GM12864 (cell line): ENCODE results near the gene TCERG1L.

Experiments
- DNase-seq: peaks from one replicate; pipeline ENCODE4 v3.0.0-alpha.2; 2011; ENCODE audit warnings: low read depth
- H3K4me3 ChIP-seq: 2 replicates; pipeline ENCODE4 v1.5.1; 2011; ENCODE audit warnings: mild to moderate bottlenecking, low read depth, low read length, control low read depth
- TF ChIP-seq, protein P1 (sequence below): IDR thresholded peaks from 2 replicates; pipeline ENCODE4 v1.5.1; 2011; ENCODE audit warnings: low read depth, mild to moderate bottlenecking, moderate library complexity, low read length, control low read depth, inconsistent platforms; ENCODE audit errors: missing control alignments

The TCERG1L gene

DNA sequence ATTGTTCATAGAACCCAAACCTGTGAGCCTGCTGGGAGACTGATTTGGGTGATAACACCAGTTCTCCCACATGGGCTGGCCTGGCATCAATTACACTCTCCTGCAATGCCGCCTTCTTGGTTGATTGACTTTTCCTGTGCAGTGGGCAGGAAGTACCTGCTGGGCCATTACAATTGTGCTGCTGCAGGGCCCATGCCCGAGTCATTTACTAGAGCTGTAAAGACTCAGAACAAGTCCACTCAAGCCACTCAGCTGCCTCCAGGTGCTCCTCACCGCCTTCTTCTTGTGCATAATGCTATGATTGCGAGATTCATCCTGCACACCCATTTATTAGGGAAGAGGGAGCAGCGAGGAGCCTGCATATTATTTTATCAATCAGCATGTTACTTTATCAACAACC lies 264.0 kb downstream of the TCERG1L start:
- DNase-seq = no peak

DNA sequence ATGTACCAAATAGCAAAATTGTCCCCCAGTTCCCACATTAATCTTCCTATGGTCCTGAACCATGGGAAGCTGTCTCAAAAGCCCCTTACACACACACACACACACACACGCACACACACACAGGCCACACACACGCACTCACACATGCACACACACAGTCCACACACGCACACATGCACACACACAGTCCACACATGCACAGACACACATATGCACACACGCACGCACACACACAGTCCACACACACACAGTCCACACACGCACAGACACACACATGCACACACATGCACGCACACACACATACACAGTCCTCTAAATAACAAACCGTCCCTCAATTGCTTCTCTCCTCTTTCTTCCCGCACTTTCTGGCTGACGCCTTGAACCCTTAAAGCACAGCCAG lies 265.3 kb downstream of the TCERG1L start:
- TF ChIP-seq, protein P1, sequence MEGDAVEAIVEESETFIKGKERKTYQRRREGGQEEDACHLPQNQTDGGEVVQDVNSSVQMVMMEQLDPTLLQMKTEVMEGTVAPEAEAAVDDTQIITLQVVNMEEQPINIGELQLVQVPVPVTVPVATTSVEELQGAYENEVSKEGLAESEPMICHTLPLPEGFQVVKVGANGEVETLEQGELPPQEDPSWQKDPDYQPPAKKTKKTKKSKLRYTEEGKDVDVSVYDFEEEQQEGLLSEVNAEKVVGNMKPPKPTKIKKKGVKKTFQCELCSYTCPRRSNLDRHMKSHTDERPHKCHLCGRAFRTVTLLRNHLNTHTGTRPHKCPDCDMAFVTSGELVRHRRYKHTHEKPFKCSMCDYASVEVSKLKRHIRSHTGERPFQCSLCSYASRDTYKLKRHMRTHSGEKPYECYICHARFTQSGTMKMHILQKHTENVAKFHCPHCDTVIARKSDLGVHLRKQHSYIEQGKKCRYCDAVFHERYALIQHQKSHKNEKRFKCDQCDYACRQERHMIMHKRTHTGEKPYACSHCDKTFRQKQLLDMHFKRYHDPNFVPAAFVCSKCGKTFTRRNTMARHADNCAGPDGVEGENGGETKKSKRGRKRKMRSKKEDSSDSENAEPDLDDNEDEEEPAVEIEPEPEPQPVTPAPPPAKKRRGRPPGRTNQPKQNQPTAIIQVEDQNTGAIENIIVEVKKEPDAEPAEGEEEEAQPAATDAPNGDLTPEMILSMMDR = no peak
- no peak for DNase-seq
- H3K4me3 ChIP-seq = no peak overlapping the region

More for the DNA sequence above, 264.0 kb downstream of the TCERG1L start:
- TF ChIP-seq, protein P1 = no peak
- H3K4me3 ChIP-seq = no peak overlapping the region

DNA sequence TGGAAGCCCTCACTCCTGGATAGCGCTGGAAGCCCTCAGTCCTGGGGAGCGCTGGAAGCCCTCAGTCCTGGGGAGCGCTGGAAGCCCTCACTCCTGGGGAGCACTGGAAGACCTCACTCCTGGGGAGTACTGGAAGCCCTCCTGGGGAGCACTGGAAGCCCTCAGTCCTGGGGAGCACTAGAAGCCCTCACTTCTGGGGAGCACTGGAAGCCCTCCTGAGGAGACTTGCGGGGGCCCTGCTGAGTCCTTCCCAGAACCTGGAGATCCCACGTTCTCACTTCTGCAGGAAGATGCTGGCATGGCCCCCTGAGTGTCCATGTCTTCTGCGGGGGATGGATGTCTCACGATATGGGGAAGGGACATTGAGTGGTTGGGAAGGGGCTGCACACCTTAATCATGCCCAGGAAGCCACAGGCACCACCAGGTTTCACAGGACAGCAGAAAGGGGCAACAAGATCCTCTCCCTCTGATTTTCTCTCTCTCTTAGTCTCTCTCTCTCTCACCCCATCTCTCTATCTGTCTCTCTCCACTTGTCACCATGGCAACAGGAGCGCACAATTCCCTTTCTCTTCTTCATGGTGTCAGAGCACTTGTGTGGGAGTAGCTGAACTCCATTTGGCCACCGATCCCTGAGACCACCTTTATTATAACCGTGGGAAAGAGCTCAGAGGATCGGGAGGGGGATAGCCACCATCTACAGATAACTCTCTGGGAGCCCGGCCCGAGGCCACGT lies 267.0 kb downstream of the TCERG1L start:
- no peak overlapping the region for H3K4me3 ChIP-seq
- no peak for DNase-seq
- TF ChIP-seq, protein P1 = no peak

DNA sequence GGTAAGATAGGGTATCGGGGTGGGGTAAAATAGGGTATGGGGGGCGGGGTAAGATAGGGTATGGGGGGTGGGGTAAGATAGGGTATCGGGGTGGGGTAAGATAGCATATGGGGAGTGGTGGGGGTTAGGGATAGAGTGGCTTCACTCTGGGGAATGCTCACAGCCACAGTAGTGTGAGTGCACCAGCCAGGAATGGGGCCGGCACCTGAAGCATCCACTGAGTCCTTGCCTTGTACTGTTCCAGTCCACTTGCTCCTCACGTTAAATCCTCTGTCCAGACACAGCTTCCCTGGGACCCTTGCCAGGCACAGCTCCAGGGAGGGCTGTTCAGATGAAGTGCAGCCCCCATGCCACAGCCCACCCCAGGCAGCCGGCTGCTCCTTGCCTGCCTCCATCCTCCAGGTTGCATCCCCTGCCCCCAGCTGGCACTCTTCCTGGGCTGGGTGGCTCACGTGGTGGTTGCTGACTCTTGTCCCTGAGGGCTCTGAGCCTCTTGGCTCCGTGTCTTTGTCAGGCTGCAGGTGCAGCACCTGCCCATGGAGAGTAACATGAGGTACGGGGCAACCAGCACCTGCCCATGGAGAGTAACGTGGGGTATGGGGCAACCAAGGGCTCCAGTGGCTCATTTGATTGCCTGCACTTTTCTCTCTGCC lies 268.4 kb downstream of the TCERG1L start:
- DNase-seq = no peak
- TF ChIP-seq, protein P1 = no peak
- no peak overlapping the region for H3K4me3 ChIP-seq
